HCT116 (cell line): Measurements from ENCODE around the gene IGFL3.
"Not testable (repeated sequence)": the region's sequence is repeated elsewhere in the genome, so short reads cannot be mapped to it uniquely, and the experiment has no call there.

Source experiments
- EZH2phosphoT487 ChIP-seq: fragments of 200-600 bp; IDR thresholded peaks from 2 replicates; pipeline ENCODE4 v1.6.1; 2018; ENCODE audit warnings: antibody characterized with exemption, borderline replicate concordance
- JUND ChIP-seq: IDR thresholded peaks from 2 replicates; pipeline ENCODE4 v1.6.1; 2012
- POLR2A ChIP-seq: IDR thresholded peaks from 2 replicates; pipeline ENCODE4 v1.7.0; 2011; ENCODE audit warnings: borderline replicate concordance; ENCODE audit not compliant: insufficient read depth, insufficient read length; ENCODE audit errors: extremely low read depth
- POLR2AphosphoS5 ChIP-seq: IDR thresholded peaks from 2 replicates; pipeline ENCODE4 v1.6.1; 2011; ENCODE audit warnings: mild to moderate bottlenecking, low read depth, low read length, moderate library complexity
- REST ChIP-seq: IDR thresholded peaks from 2 replicates; pipeline ENCODE4 v1.6.1; 2012; ENCODE audit warnings: low read depth
- ZNF274 ChIP-seq: fragments of 200-500 bp; sonication (Bioruptor generic); IDR thresholded peaks from 2 replicates; pipeline ENCODE4 v1.6.1; 2014; ENCODE audit warnings: mild to moderate bottlenecking, low read depth, low read length, inconsistent platforms
- TF ChIP-seq, protein P1 (sequence below): IDR thresholded peaks from 2 replicates; pipeline ENCODE4 v1.6.1; 2012
- TF ChIP-seq, protein P2 (sequence below), 3 experiments: fragments of 200-600 bp in 1 of 3; sonication (generic) in 1 of 3; IDR thresholded peaks in 2 of 3; conservative IDR thresholded peaks in 1 of 3; 2 replicates each; pipeline ENCODE4 v1.5.1; 2012 to 2017; ENCODE audit warnings: low read depth in 2 of 3, low read length in 2 of 3, antibody characterized with exemption in 1 of 3, borderline replicate concordance in 1 of 3, control low read depth in 1 of 3, mild to moderate bottlenecking in 1 of 3, mixed read lengths in 1 of 3, mixed run types in 1 of 3, moderate library complexity in 1 of 3; ENCODE audit not compliant: insufficient read depth in 1 of 3

DNA sequence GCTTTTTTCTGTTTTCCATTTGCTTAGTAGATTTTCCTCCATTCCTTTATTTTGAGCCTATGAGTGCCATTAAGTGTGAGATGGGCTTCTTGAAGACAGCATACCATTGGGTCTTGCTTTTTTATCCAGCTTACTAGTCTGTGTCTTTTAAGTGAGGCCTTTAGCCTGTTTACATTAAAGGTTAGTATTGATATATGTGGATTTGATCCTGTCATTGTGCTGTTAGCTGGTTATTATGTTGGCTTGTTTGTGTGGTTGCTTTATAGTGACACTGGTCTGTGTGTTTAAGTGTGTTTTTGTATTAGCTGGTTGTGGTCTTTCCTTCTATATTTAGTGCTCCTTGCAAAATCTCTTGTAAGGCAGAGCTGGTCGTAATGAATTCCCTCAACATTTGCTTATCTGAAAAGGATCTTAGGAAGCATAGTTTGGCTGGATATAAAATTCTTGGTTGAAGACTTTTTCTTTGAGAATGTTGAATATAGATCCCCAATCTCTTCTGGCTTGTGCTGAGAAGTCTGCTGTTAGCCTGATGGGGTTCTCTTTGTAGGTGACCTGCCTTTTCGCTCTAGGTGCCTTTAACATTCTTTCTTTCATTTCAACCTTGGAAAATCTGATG is 37.3 kb upstream of the IGFL3 start:
- TF ChIP-seq, protein P1, sequence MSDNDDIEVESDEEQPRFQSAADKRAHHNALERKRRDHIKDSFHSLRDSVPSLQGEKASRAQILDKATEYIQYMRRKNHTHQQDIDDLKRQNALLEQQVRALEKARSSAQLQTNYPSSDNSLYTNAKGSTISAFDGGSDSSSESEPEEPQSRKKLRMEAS, result not testable (repeated sequence)
- not testable (repeated sequence) for TF ChIP-seq POLR2AphosphoS5, POLR2A, EZH2phosphoT487, REST, ZNF274, JUND
- TF ChIP-seq, protein P2, sequence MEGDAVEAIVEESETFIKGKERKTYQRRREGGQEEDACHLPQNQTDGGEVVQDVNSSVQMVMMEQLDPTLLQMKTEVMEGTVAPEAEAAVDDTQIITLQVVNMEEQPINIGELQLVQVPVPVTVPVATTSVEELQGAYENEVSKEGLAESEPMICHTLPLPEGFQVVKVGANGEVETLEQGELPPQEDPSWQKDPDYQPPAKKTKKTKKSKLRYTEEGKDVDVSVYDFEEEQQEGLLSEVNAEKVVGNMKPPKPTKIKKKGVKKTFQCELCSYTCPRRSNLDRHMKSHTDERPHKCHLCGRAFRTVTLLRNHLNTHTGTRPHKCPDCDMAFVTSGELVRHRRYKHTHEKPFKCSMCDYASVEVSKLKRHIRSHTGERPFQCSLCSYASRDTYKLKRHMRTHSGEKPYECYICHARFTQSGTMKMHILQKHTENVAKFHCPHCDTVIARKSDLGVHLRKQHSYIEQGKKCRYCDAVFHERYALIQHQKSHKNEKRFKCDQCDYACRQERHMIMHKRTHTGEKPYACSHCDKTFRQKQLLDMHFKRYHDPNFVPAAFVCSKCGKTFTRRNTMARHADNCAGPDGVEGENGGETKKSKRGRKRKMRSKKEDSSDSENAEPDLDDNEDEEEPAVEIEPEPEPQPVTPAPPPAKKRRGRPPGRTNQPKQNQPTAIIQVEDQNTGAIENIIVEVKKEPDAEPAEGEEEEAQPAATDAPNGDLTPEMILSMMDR (IDR thresholded peaks at IDR 0.05 in 2 of 3, conservative IDR thresholded peaks at IDR 0.05 in 1 of 3; ENCODE audit: borderline replicate concordance in 1 of 3, insufficient read depth in 1 of 3, low read depth in 2 of 3, low read length in 2 of 3), result not testable (repeated sequence)
